Measurements from ENCODE around the gene PRSS36. TPM values are rescaled to one million over a fixed set of nuclear protein-coding genes. Genes with fewer than 3 reads are reported as not detected.
"Not testable (repeated sequence)": the region's sequence is repeated elsewhere in the genome, so short reads cannot be mapped to it uniquely, and the experiment has no call there.

The PRSS36 gene
- total RNA-seq, 2 experiments from 2014 or later = 0.24 TPM; not detected in 1

GRCh38 chr16:31148896-31149295 lies 970 bp downstream of the PRSS36 start:
- no peak overlapping the region for H3K27ac Mint-ChIP-seq
- no peaks in the 10 kb centered on the region for H3K9me3 Mint-ChIP-seq
- no peaks in the 10 kb centered on the region for H3K36me3 Mint-ChIP-seq
- ChIA-PET POLR2A (no interaction called here), CTCF (no interaction called here)
- no peaks in the 10 kb centered on the region for H3K4me1 Mint-ChIP-seq (ENCODE audit: low read depth)
- DNase-seq = no peak
- no peak overlapping the region for H3K4me3 Mint-ChIP-seq
- intact Hi-C loops (cut with micrococcal nuclease) = no loop called here
- peaks cover 4% of the 10 kb centered on the region for H3K27me3 Mint-ChIP-seq

- Mint-ChIP-seq H3K27me3 (peaks cover 4% of the 10 kb centered on the region), H3K27ac (no peak overlapping the region), H3K4me3 (no peak overlapping the region), H3K4me1 (ENCODE audit: low read depth) (peaks cover 6% of the 10 kb centered on the region), H3K36me3 (no peaks in the 10 kb centered on the region), H3K9me3 (no peaks in the 10 kb centered on the region)
- CTCF ChIA-PET = interaction anchor here (1.0 kb wide), 1 partner anchor 28 kb away, joined by 4 read pairs; no protein-coding TSS in a partner anchor
- POLR2A ChIA-PET = no interaction called here
- DNase-seq = no peak
- intact Hi-C loops (cut with micrococcal nuclease) = no loop called here
These were observed 1.6 kb downstream of the PRSS36 start for GRCh38 chr16:31148281-31148728.

GRCh38 chr16:31147574-31147973 lies 2.3 kb downstream of the PRSS36 start:
- no peak for DNase-seq
- Mint-ChIP-seq H3K27me3 (peaks cover 4% of the 10 kb centered on the region), H3K9me3 (no peaks in the 10 kb centered on the region), H3K36me3 (no peaks in the 10 kb centered on the region), H3K27ac (no peak overlapping the region), H3K4me3 (no peak overlapping the region), H3K4me1 (ENCODE audit: low read depth) (peaks cover 7% of the 10 kb centered on the region)
- intact Hi-C loops (cut with micrococcal nuclease) = no loop called here
- ChIA-PET CTCF (interaction anchor here (1.0 kb wide), 1 partner anchor 27 kb away, joined by 4 read pairs; no protein-coding TSS in a partner anchor), POLR2A (no interaction called here)

- POLR2A ChIA-PET = interaction anchor here (1.2 kb wide), 2 partner anchors 28 to 52 kb away, joined by 3 read pairs; partner anchors contain the start of gene KAT8
- Mint-ChIP-seq H3K36me3 (no peaks in the 10 kb centered on the region), H3K4me1 (ENCODE audit: low read depth) (peaks cover 13% of the 10 kb centered on the region), H3K9me3 (no peaks in the 10 kb centered on the region), H3K4me3 (no peak overlapping the region), H3K27me3 (peaks cover 4% of the 10 kb centered on the region), H3K27ac (no peak overlapping the region)
- no peak for DNase-seq
- CTCF ChIA-PET = interaction anchor here (0.6 to 1.3 kb wide), 3 partner anchors 32 to 211 kb away, joined by 3 to 4 read pairs (median 3); no protein-coding TSS in a partner anchor
- intact Hi-C loops (cut with micrococcal nuclease) = no loop called here
These were observed 4.4 kb downstream of the PRSS36 start for GRCh38 chr16:31145398-31145990.

- POLR2A ChIA-PET = interaction anchor here (1.2 kb wide), 1 partner anchor 27 kb away, joined by 3 read pairs; the partner anchor contains the start of gene KAT8
- peaks cover 13% of the 10 kb centered on the region for H3K4me1 Mint-ChIP-seq (ENCODE audit: low read depth)
- H3K4me3 Mint-ChIP-seq, H3K9me3 Mint-ChIP-seq, H3K27ac Mint-ChIP-seq, H3K27me3 Mint-ChIP-seq, DNase-seq, H3K36me3 Mint-ChIP-seq, CTCF ChIA-PET: not testable (repeated sequence)
- intact Hi-C loops (cut with micrococcal nuclease) = loop anchor here (5.0 kb wide), 1 partner anchor 147 kb away; no protein-coding TSS in a partner anchor
These were observed 5.4 kb downstream of the PRSS36 start for GRCh38 chr16:31144418-31144817.

GRCh38 chr16:31143694-31144148 lies 6.1 kb downstream of the PRSS36 start:
- H3K27me3 Mint-ChIP-seq = peaks cover 4% of the 10 kb centered on the region

GRCh38 chr16:31143011-31143693 lies 6.7 kb downstream of the PRSS36 start:
- H3K27ac Mint-ChIP-seq = peak overlapping the region; percentile 49
- H3K9me3 Mint-ChIP-seq = no peaks in the 10 kb centered on the region
- POLR2A ChIA-PET = interaction anchor here (1.1 to 2.9 kb wide), 5 partner anchors 24 to 70 kb away, joined by 3 to 44 read pairs (median 18); partner anchors contain the start of genes BCKDK, FUS, KAT8 and ZNF646
- H3K4me3 Mint-ChIP-seq = peak overlapping the region; percentile 23
- no peaks in the 10 kb centered on the region for H3K36me3 Mint-ChIP-seq
- intact Hi-C loops (cut with micrococcal nuclease) = loop anchor here (2.0 to 5.0 kb wide), 2 partner anchors 36 to 146 kb away; no protein-coding TSS in a partner anchor
- DNase-seq = no peak
- peaks cover 13% of the 10 kb centered on the region for H3K4me1 Mint-ChIP-seq (ENCODE audit: low read depth)
- peaks cover 4% of the 10 kb centered on the region for H3K27me3 Mint-ChIP-seq
- CTCF ChIA-PET = interaction anchor here (0.7 to 3.3 kb wide), 48 partner anchors 8 to 726 kb away, joined by 3 to 37 read pairs (median 5); partner anchors contain the start of genes BCKDK, FUS, HSD3B7 and KAT8

More at GRCh38 chr16:31143694-31144148, 6.1 kb downstream of the PRSS36 start:
- ChIA-PET CTCF (interaction anchor here (1.2 to 2.9 kb wide), 6 partner anchors 14 to 288 kb away, joined by 3 to 36 read pairs (median 10); partner anchors contain the start of genes KAT8, PYDC1, ZNF646 and ZNF668), POLR2A (interaction anchor here (2.9 kb wide), 2 partner anchors 25 to 36 kb away, joined by 27 to 44 read pairs; partner anchors contain the start of genes FUS and KAT8)
- intact Hi-C loops (cut with micrococcal nuclease) = loop anchor here (2.0 to 5.0 kb wide), 2 partner anchors 37 to 146 kb away; no protein-coding TSS in a partner anchor
- peak overlapping the region; percentile 23 for H3K4me3 Mint-ChIP-seq
- no peaks in the 10 kb centered on the region for H3K9me3 Mint-ChIP-seq
- peaks cover 13% of the 10 kb centered on the region for H3K4me1 Mint-ChIP-seq (ENCODE audit: low read depth)
- DNase-seq = no peak
- peak overlapping the region; percentile 49 for H3K27ac Mint-ChIP-seq
- H3K36me3 Mint-ChIP-seq = no peaks in the 10 kb centered on the region

- peak; percentile 100 for DNase-seq
- H3K27ac Mint-ChIP-seq = peak overlapping the region; percentile 84
- H3K27me3 Mint-ChIP-seq = peaks cover 2% of the 10 kb centered on the region
- H3K36me3 Mint-ChIP-seq = no peaks in the 10 kb centered on the region
- intact Hi-C loops (cut with micrococcal nuclease) = loop anchor here (1.0 to 5.0 kb wide), 9 partner anchors 25 to 317 kb away; partner anchors contain the start of genes ARMC5, KAT8, SETD1A and STX4
- ChIA-PET CTCF (interaction anchor here (0.7 to 3.3 kb wide), 66 partner anchors 9 to 730 kb away, joined by 3 to 37 read pairs (median 4); partner anchors contain the start of genes BCKDK, FUS, HSD3B7 and KAT8), POLR2A (interaction anchor here (0.6 to 2.9 kb wide), 11 partner anchors 15 to 318 kb away, joined by 3 to 44 read pairs (median 3); partner anchors contain the start of genes BCKDK, FUS, KAT8 and SETD1A)
- peak overlapping the region; percentile 69 for H3K4me3 Mint-ChIP-seq
- peaks cover 13% of the 10 kb centered on the region for H3K4me1 Mint-ChIP-seq (ENCODE audit: low read depth)
- H3K9me3 Mint-ChIP-seq = no peaks in the 10 kb centered on the region
These were observed 7.5 kb downstream of the PRSS36 start for GRCh38 chr16:31142109-31143010.

- POLR2A ChIA-PET = interaction anchor here (0.6 to 2.9 kb wide), 9 partner anchors 17 to 319 kb away, joined by 3 to 44 read pairs (median 3); partner anchors contain the start of genes BCKDK, FUS, KAT8 and SETD1A
- CTCF ChIA-PET = interaction anchor here (0.7 to 3.3 kb wide), 56 partner anchors 10 to 730 kb away, joined by 3 to 37 read pairs (median 5); partner anchors contain the start of genes FUS, HSD3B7, KAT8 and PYCARD
- peak; percentile 24 for DNase-seq
- peaks cover 13% of the 10 kb centered on the region for H3K4me1 Mint-ChIP-seq (ENCODE audit: low read depth)
- no peaks in the 10 kb centered on the region for H3K36me3 Mint-ChIP-seq
- peak overlapping the region; percentile 84 for H3K27ac Mint-ChIP-seq
- intact Hi-C loops (cut with micrococcal nuclease) = loop anchor here (1.0 to 5.0 kb wide), 9 partner anchors 24 to 318 kb away; partner anchors contain the start of genes ARMC5, KAT8, SETD1A and STX4
- no peaks in the 10 kb centered on the region for H3K9me3 Mint-ChIP-seq
- H3K27me3 Mint-ChIP-seq = no peaks in the 10 kb centered on the region
- H3K4me3 Mint-ChIP-seq = peak overlapping the region; percentile 69
These were observed 8.3 kb downstream of the PRSS36 start for GRCh38 chr16:31141489-31142108.

- not testable (repeated sequence) for H3K36me3 Mint-ChIP-seq, H3K4me3 Mint-ChIP-seq, DNase-seq, H3K9me3 Mint-ChIP-seq, H3K27me3 Mint-ChIP-seq
- CTCF ChIA-PET = interaction anchor here (1.4 to 3.3 kb wide), 5 partner anchors 19 to 316 kb away, joined by 4 to 36 read pairs (median 20); partner anchors contain the start of genes KAT8 and ZNF843
- Mint-ChIP-seq H3K27ac (peak overlapping the region; percentile 38), H3K4me1 (ENCODE audit: low read depth) (peaks cover 13% of the 10 kb centered on the region)
- intact Hi-C loops (cut with micrococcal nuclease) = loop anchor here (5.0 kb wide), 1 partner anchor 144 kb away; no protein-coding TSS in a partner anchor
- POLR2A ChIA-PET = interaction anchor here (2.6 to 2.9 kb wide), 3 partner anchors 22 to 68 kb away, joined by 18 to 44 read pairs (median 27); partner anchors contain the start of genes FUS, KAT8, ZNF646 and ZNF668
These were observed 8.8 kb downstream of the PRSS36 start for GRCh38 chr16:31141071-31141469.

Data from activated CD4-positive, alpha-beta memory T cell treated with anti-CD3 and anti-CD28 coated beads for 36 hours (primary cell).